Liver (tissue), 3 donors: ENCODE measurements around the gene ARFRP1.

Experiments used
- EGR1 ChIP-seq, 2 donors: IDR thresholded peaks; 2 replicates each; pipeline ENCODE4 v1.6.1; 2016 to 2018; ENCODE audit warnings: antibody characterized with exemption in 2 of 2, low read depth in 2 of 2
- GABPA ChIP-seq, 2 donors: IDR thresholded peaks in 1 of 2; conservative IDR thresholded peaks in 1 of 2; 2 replicates each; pipeline ENCODE4 v1.6.1; 2016; ENCODE audit warnings: antibody characterized with exemption in 2 of 2, mild to moderate bottlenecking in 1 of 2, moderate library complexity in 1 of 2
- JUND ChIP-seq, 2 donors: IDR thresholded peaks; 2 replicates each; pipeline ENCODE4 v1.6.1; 2016; ENCODE audit warnings: antibody characterized with exemption in 2 of 2
- ZBTB33 ChIP-seq: IDR thresholded peaks from 2 replicates; pipeline ENCODE4 v1.6.1; 2016; ENCODE audit warnings: antibody characterized with exemption
- TF ChIP-seq, protein P1 (sequence below): fragments of 150-350 bp; IDR thresholded peaks from 2 replicates; pipeline ENCODE4 v1.5.1; 2017; ENCODE audit warnings: improper control_type of control experiment, low read depth, low read length; ENCODE audit not compliant: missing input control
- donor health status: healthy.
- donor health status: healthy.

DNA sequence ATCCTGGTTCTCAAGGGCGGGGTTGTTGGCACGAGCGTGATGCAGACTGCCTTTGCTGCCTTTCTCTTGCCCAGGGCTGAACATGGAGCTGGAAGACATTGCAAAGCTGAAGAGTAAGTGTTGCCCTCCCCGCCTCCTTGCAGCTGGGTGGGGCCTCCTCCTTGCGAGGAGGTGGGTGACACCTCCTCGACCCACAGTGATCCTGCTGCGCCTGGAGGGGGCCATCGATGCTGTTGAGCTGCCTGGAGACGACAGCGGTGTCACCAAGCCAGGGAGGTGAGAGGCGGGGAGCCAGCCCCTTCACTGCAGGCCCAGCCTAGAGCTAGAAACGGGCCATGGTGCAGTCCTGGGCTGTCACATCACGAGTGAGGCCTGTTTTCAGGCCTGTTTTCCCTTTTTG lies 29.7 kb downstream of the ARFRP1 start:
- no peak for TF ChIP-seq JUND (IDR thresholded peaks at IDR 0.05)
- TF ChIP-seq, protein P1, sequence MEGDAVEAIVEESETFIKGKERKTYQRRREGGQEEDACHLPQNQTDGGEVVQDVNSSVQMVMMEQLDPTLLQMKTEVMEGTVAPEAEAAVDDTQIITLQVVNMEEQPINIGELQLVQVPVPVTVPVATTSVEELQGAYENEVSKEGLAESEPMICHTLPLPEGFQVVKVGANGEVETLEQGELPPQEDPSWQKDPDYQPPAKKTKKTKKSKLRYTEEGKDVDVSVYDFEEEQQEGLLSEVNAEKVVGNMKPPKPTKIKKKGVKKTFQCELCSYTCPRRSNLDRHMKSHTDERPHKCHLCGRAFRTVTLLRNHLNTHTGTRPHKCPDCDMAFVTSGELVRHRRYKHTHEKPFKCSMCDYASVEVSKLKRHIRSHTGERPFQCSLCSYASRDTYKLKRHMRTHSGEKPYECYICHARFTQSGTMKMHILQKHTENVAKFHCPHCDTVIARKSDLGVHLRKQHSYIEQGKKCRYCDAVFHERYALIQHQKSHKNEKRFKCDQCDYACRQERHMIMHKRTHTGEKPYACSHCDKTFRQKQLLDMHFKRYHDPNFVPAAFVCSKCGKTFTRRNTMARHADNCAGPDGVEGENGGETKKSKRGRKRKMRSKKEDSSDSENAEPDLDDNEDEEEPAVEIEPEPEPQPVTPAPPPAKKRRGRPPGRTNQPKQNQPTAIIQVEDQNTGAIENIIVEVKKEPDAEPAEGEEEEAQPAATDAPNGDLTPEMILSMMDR, result no peak
- TF ChIP-seq ZBTB33, result no peak
- TF ChIP-seq EGR1 (IDR thresholded peaks at IDR 0.05; ENCODE audit: low read depth in 2 of 2), result no peak
- TF ChIP-seq GABPA (IDR thresholded peaks at IDR 0.05 in 1 of 2, conservative IDR thresholded peaks at IDR 0.05 in 1 of 2), result no peak
